ENCODE measurements around the gene STIP1. TPM values are rescaled to one million over a fixed set of nuclear protein-coding genes. Genes with fewer than 3 reads are reported as not detected.

Gene STIP1
- total RNA-seq, 4 donors from 2014 or later = 53.3 to 109 (median 79.8) TPM

DNA sequence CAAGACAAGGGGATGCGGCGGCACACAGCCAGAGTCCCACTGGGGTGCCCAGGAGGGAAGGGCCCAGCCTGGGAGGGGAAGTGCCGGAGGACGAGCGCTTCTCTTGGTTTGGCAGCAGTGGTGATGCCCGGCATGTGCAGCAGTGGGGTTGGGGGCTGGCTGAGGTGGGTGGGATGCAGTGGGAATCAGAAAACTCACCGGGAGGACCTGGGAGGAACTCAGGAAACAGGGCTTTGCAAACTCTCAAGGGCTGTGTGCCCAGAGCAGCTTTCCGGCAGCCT is 23.5 kb downstream of the STIP1 start:
- TF ChIP-seq POLR2A (IDR thresholded peaks at IDR 0.05) (no peak), CTCF (IDR thresholded peaks at IDR 0.05) (no peak), EP300 (IDR thresholded peaks at IDR 0.05) (no peak)
- Histone ChIP-seq H3K4me1 (peaks cover 0 to 19% (median 7%) of the 10 kb centered on the region in 4 donors), H3K36me3 (peaks cover 0 to 53% (median 0%) of the 10 kb centered on the region in 3 donors), H3K4me3 (no peak overlapping the region), H3K27me3 (no peaks in the 10 kb centered on the region), H3K27ac (no peak overlapping the region), H3K9me3 (no peaks in the 10 kb centered on the region)
- WGBS, 2 donors = 82 to 87% methylated on average over 8 of the region's 8 CpGs
- no peak for DNase-seq (ENCODE audit: low spot score in 2 of 2)

DNA sequence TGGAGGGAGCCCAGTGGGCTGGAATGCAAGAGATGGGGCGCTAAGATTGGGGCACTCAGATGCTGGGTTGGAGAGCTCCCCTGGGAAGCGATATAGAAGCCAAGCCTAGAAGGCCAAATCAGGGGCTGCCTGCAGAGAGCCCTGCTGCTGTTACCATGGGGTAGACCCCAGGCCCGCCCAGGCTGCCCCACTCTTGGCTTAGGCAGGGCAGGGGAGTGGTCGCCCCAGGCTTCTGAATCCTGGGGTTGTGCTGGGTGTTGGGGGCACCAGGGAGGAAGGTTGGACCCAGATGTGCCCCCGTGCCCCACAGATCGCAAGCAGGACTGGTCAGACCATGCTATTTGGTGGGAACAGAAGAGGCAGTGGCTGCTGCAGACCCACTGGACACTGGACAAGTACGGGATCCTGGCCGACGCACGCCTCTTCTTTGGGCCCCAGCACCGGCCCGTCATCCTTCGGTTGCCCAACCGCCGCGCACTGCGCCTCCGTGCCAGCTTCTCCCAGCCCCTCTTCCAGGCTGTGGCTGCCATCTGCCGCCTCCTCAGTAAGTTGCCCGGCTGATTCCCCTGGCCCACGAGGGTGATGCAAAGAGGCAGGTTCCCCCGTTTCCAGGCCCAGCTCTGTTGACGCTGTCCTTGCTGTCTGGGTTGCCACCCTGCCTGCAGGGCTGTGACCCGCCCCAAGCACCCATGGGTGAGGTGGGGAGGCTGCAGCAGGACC is 24.5 kb downstream of the STIP1 start:
- DNase-seq (ENCODE audit: low spot score in 2 of 2) = no peak
- Histone ChIP-seq H3K4me3 (no peak overlapping the region), H3K4me1 (peaks cover 0 to 14% (median 7%) of the 10 kb centered on the region in 4 donors), H3K36me3 (peaks cover 0 to 47% (median 0%) of the 10 kb centered on the region in 3 donors), H3K9me3 (no peaks in the 10 kb centered on the region), H3K27me3 (no peaks in the 10 kb centered on the region), H3K27ac (no peak overlapping the region)
- TF ChIP-seq POLR2A (IDR thresholded peaks at IDR 0.05) (no peak), CTCF (IDR thresholded peaks at IDR 0.05) (no peak), EP300 (IDR thresholded peaks at IDR 0.05) (no peak)
- 85 to 90% methylated on average over 24 of the region's 24 CpGs for WGBS, 2 donors

DNA sequence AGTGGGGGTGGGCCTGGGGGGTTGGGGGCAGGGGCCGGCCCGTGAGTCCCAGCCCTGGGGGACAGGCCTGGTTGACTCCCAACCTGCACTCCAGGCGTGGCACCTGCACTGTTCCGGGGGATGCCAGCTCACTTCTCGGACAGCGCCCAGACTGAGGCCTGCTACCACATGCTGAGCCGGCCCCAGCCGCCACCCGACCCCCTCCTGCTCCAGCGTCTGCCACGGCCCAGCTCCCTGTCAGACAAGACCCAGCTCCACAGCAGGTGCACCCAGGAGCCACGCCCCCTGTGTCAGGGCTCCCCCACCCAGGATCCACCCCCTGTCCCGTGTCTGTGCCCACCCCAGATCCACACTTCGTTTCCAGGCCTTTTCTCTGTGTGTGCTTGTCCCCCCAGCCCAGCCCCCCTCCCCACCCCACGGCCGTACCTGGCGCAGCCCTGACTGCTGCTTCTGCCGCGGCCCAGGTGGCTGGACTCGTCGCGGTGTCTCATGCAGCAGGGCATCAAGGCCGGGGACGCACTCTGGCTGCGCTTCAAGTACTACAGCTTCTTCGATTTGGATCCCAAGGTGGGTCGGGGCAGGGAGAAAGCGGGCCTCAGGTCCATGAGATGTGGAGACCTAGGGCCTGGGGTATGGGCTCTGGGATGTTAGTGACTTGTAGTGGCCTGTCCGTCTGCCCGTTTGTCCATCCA is 25.4 kb downstream of the STIP1 start:
- no peak for DNase-seq (ENCODE audit: low spot score in 2 of 2)
- Histone ChIP-seq H3K9me3 (no peaks in the 10 kb centered on the region), H3K4me1 (peaks cover 0 to 13% (median 2%) of the 10 kb centered on the region in 4 donors), H3K4me3 (no peak overlapping the region), H3K36me3 (peaks cover 0 to 39% (median 0%) of the 10 kb centered on the region in 3 donors), H3K27me3 (no peaks in the 10 kb centered on the region), H3K27ac (no peak overlapping the region)
- TF ChIP-seq POLR2A (IDR thresholded peaks at IDR 0.05) (no peak), CTCF (IDR thresholded peaks at IDR 0.05) (no peak), EP300 (IDR thresholded peaks at IDR 0.05) (no peak)
- 80 to 90% methylated on average over 21 to 30 of the region's 30 CpGs for WGBS, 2 donors

- no peaks in the 10 kb centered on the region for H3K27me3 ChIP-seq
- TF ChIP-seq POLR2A (IDR thresholded peaks at IDR 0.05) (no peak), CTCF (IDR thresholded peaks at IDR 0.05) (no peak), EP300 (IDR thresholded peaks at IDR 0.05) (no peak)
- no peaks in the 10 kb centered on the region for H3K4me1 ChIP-seq
- H3K36me3 ChIP-seq = peaks cover 0 to 26% (median 0%) of the 10 kb centered on the region in 3 donors
- no peak for DNase-seq (ENCODE audit: low spot score in 2 of 2)
- H3K27ac ChIP-seq = no peak overlapping the region
- WGBS, 2 donors = 82 to 100% methylated on average over 2 to 6 of the region's 6 CpGs
- H3K9me3 ChIP-seq = no peaks in the 10 kb centered on the region
- H3K4me3 ChIP-seq = no peak overlapping the region
Measured at GRCh38 chr11:64216879-64217278, 30.9 kb downstream of the STIP1 start.

- Histone ChIP-seq H3K36me3 (peaks cover 0 to 30% (median 0%) of the 10 kb centered on the region in 3 donors), H3K27me3 (no peaks in the 10 kb centered on the region), H3K9me3 (no peaks in the 10 kb centered on the region), H3K4me3 (no peak overlapping the region), H3K27ac (no peak overlapping the region), H3K4me1 (no peaks in the 10 kb centered on the region)
- TF ChIP-seq EP300 (IDR thresholded peaks at IDR 0.05) (no peak), CTCF (IDR thresholded peaks at IDR 0.05) (no peak), POLR2A (IDR thresholded peaks at IDR 0.05) (no peak)
- no peak for DNase-seq (ENCODE audit: low spot score in 2 of 2)
- 54 to 60% methylated on average over 5 to 9 of the region's 11 CpGs for WGBS, 2 donors
Measured at GRCh38 chr11:64218628-64219353, 32.8 kb downstream of the STIP1 start.

Data from tibial nerve (tissue), 4 donors.